GM12878 (cell line): ENCODE data around the gene DPH7. TPM values are rescaled to one million over a fixed set of nuclear protein-coding genes. Genes with fewer than 3 reads are reported as not detected.

Source experiments
- ATAC-seq: fragments of 200-7000 bp; cut with Tn5 transposase; 3 replicates; pipeline ENCODE4 v1.9.1; 2020; ENCODE audit warnings: mild to moderate bottlenecking, moderate library complexity
- BruUV-seq: library from RNA; stranded (reverse); fragments of 400-500 nt; replicated peaks from 2 replicates; lab custom pipeline; 2021; lab: Mats Ljungman, UMichigan
- CTCF ChIA-PET: fragments of 300-600 bp; sonication (Branson Sonifier 250); formaldehyde crosslinking; extraction: SDS; loops from one replicate; lab custom pipeline; 2021; ENCODE audit warnings: inconsistent platforms; lab: Yijun Ruan, JAX
- POLR2A ChIA-PET: fragments of 350-600 bp; formaldehyde crosslinking; extraction: SDS; loops from one replicate; lab custom pipeline; 2021; ENCODE audit warnings: inconsistent platforms; lab: Charles Lee
- RAD21 ChIA-PET: fragments of 300-600 bp; sonication (Branson Sonifier 250); formaldehyde crosslinking; loops from one replicate; lab custom pipeline; 2023; ENCODE audit warnings: antibody characterized with exemption; ENCODE audit not compliant: unreplicated experiment; lab: Charles Lee
- SMC1A ChIA-PET: fragments of 300-600 bp; sonication (Branson Sonifier 250); formaldehyde crosslinking; loops from one replicate; lab custom pipeline; 2023; ENCODE audit not compliant: unreplicated experiment, uncharacterized antibody; lab: Charles Lee
- DNase-seq: peaks from one replicate; pipeline ENCODE4 v3.0.0-alpha.2; 2011; ENCODE audit warnings: low read depth, low spot score
- FAIRE-seq: peaks from 3 replicates; lab custom pipeline; 2011; peaks lifted over from hg19 to GRCh38; lab: Jason Lieb, UNC
- H2AFZ ChIP-seq: 2 replicates; pipeline ENCODE4 v1.6.0; 2011; ENCODE audit warnings: low read depth, low read length, control low read depth; ENCODE audit not compliant: control insufficient read depth
- H3K27ac ChIP-seq: 2 replicates; pipeline ENCODE4 v1.5.1; 2011; ENCODE audit warnings: control low read depth; ENCODE audit not compliant: control insufficient read depth, insufficient read depth
- H3K27me3 ChIP-seq, 2 experiments: replicated peaks in 1 of 2; 2 replicates each; pipeline versions ENCODE4 v1.6.0 to v1.6.1; 2011; ENCODE audit warnings: low read length in 1 of 2; ENCODE audit not compliant: control insufficient read depth in 2 of 2, insufficient read depth in 2 of 2
- H3K36me3 ChIP-seq, 2 experiments: 2 replicates each; pipeline ENCODE4 v1.5.1; 2011; ENCODE audit warnings: low read length in 1 of 2; ENCODE audit not compliant: control insufficient read depth in 2 of 2, insufficient read depth in 2 of 2
- H3K4me1 ChIP-seq: 2 replicates; pipeline ENCODE4 v1.6.1; 2011; ENCODE audit warnings: mild to moderate bottlenecking, low read length, moderate library complexity, mixed read lengths; ENCODE audit not compliant: control insufficient read depth, insufficient read depth
- H3K4me2 ChIP-seq: 2 replicates; pipeline ENCODE4 v1.6.0; 2011; ENCODE audit warnings: control low read depth; ENCODE audit not compliant: control insufficient read depth, insufficient read depth
- H3K4me3 ChIP-seq: fragments of 200-600 bp; sonication (generic); 2 replicates; pipeline ENCODE4 v1.5.1; 2016
- H3K79me2 ChIP-seq: 2 replicates; pipeline ENCODE4 v1.6.0; 2011; ENCODE audit warnings: low read length; ENCODE audit not compliant: control insufficient read depth, insufficient read depth
- H3K9ac ChIP-seq: 2 replicates; pipeline ENCODE4 v1.8.0; 2011; ENCODE audit warnings: low read length, control low read depth, mixed read lengths; ENCODE audit not compliant: control insufficient read depth, insufficient read depth
- H3K9me3 ChIP-seq: replicated peaks from 3 replicates; pipeline ENCODE4 v1.5.1; 2011; ENCODE audit warnings: mild to moderate bottlenecking, low read length; ENCODE audit not compliant: control insufficient read depth, insufficient read depth
- H4K20me1 ChIP-seq: 2 replicates; pipeline ENCODE4 v1.6.0; 2011; ENCODE audit not compliant: control insufficient read depth, insufficient read depth
- JUND ChIP-seq: IDR thresholded peaks from 2 replicates; pipeline ENCODE4 v1.6.1; 2012; ENCODE audit warnings: low read depth, mild to moderate bottlenecking, low read length, improper control_type of control experiment, moderate library complexity
- MAX ChIP-seq: IDR thresholded peaks from 2 replicates; pipeline ENCODE4 v1.6.1; 2012; ENCODE audit warnings: low read depth, low read length, improper control_type of control experiment
- NKRF ChIP-seq: fragments of 450-650 bp; conservative IDR thresholded peaks from 2 replicates; pipeline ENCODE4 v1.6.1; 2017; ENCODE audit warnings: mild to moderate bottlenecking, moderate library complexity
- PBX3 ChIP-seq: IDR thresholded peaks from 2 replicates; pipeline ENCODE4 v1.6.1; 2011; ENCODE audit warnings: mild to moderate bottlenecking, low read depth, low read length, moderate library complexity; ENCODE audit not compliant: insufficient replicate concordance
- PML ChIP-seq: IDR thresholded peaks from 2 replicates; pipeline ENCODE4 v1.6.1; 2012; ENCODE audit warnings: low read length, inconsistent platforms
- USF2 ChIP-seq: IDR thresholded peaks from 2 replicates; pipeline ENCODE4 v1.6.1; 2011; ENCODE audit warnings: low read depth, low read length, improper control_type of control experiment, borderline replicate concordance
- WGBS: methylation state at CpG from one replicate; pipeline ENCODE4 v1.1.6; 2016; ENCODE audit warnings: low lambda C conversion rate; ENCODE audit not compliant: insufficient replicate concordance, insufficient coverage; ENCODE audit errors: missing lambda C conversion rate; 5-methylcytosine and 5-hydroxymethylcytosine counted together
- in situ Hi-C: fragments of 300-500 bp; cut with MboI; formaldehyde crosslinking; loops from 9 replicates; pipeline ENCODE4 v1.14.3; 2018; ENCODE audit warnings: mixed read lengths
- intact Hi-C: fragments of 100-400 bp; cut with micrococcal nuclease; formaldehyde crosslinking; loops from one replicate; pipeline ENCODE4 v1.14.2; 2022; ENCODE audit not compliant: unreplicated experiment
- polyA plus RNA-seq, 11 experiments: library from polyadenylated mRNA; depleted of rRNA in 4 of 11; unstranded in 6 of 11; stranded (reverse) in 5 of 11; fragments of >200 nt; fragmentation: Nextera tagmentation in 4 of 11; fragmentation: Illumina TruSeq in 1 of 11; extraction: Ambion mirVana in 4 of 11; extraction: Trizol in 1 of 11; gene quantifications; 1 replicate in 1 of 11; 2 replicates in 10 of 11; pipeline versions ENCODE4 v1.2.1 to v1.2.3, GENCODE V29; 2011 to 2016; ENCODE audit warnings: inconsistent platforms in 2 of 11, missing spikeins in 2 of 11, low read depth in 1 of 11
- total RNA-seq, 4 experiments: library from RNA; depleted of rRNA in 3 of 4; stranded (reverse); fragments of >200 nt in 3 of 4; fragmentation: Illumina TruSeq in 1 of 4; extraction: Trizol in 1 of 4; gene quantifications; 2 replicates each; pipeline versions ENCODE4 v1.2.1 to v1.2.3, GENCODE V29; 2013 to 2021

DPH7 gene
- total and polyA plus RNA-seq, 10 of the 15 experiments (the other 5 are each of a cell fraction or from before 2014, with no cell fraction given) = 8.7 to 40.0 (median 28.1) TPM

GRCh38 chr9:137613259-137613658, 34.5 kb upstream of the DPH7 start (continued):
- TF ChIP-seq PBX3 (no peak), USF2 (no peak), JUND (no peak), NKRF (no peak)
- TF ChIP-seq, all 136 proteins: peak for 0

- ATAC-seq = no peak
- Histone ChIP-seq H3K4me1 (peaks cover 5% of the 10 kb centered on the region), H3K4me2 (no peak overlapping the region), H4K20me1 (no peaks in the 10 kb centered on the region; the same call in 1 of the 2 replicates), H3K27me3 (no peaks in the 10 kb centered on the region), H3K27ac (no peak overlapping the region), H3K4me3 (no peak overlapping the region), H3K36me3 (peaks cover 2 to 7% of the 10 kb centered on the region in 2 experiments; a peak in 3 of 4 replicates), H3K9ac (no peak overlapping the region), H3K9me3 (no peaks in the 10 kb centered on the region), H3K79me2 (peaks cover 8% of the 10 kb centered on the region), H2AFZ (no peak overlapping the region)
- SMC1A ChIA-PET = no interaction called here
- no peak for DNase-seq
- no peak for FAIRE-seq
- POLR2A ChIA-PET = no interaction called here
- TF ChIP-seq MAX (no peak), PML (0 out of 2 replicates have a peak, but pooled peaks have one; percentile 11)
- intact Hi-C loops = no loop called here
- no TSS peak for BruUV-seq
- in situ Hi-C loops = no loop called here
- WGBS = 68% methylated on average over 8 of the region's 8 CpGs
- CTCF ChIA-PET = no interaction called here
- RAD21 ChIA-PET = no interaction called here
Observed at GRCh38 chr9:137612741-137613142, 34.0 kb upstream of the DPH7 start.
